ENCODE data around the gene EDC3.

Gene EDC3

GRCh38 chr15:74624020-74624602 lies 71.7 kb downstream of the EDC3 start:
- no peak for DNase-seq (ENCODE audit: low read depth)

DNA sequence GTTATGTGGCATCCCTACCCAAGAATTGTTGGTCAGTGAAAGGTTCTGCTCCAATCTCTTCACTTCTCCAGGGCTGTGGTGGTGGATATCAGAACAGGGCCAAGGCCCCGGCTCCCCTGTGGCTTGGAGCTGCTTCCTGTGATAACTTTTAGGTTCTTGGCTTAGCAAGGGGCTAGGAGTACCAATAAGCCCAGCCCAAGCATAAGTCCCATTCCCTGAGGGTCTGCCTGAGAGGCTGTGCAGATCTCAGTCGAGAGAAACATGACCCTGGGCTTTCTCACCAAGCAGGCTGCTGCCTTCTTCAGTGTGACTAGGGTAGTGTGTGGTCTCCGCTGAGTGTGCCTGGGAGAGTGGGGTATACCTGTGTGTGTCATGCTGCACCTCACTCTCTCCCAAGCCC lies 73.1 kb downstream of the EDC3 start:
- no peak for DNase-seq (ENCODE audit: low read depth)

- no peak for DNase-seq (ENCODE audit: low read depth)
Measured at GRCh38 chr15:74621936-74622335, 73.9 kb downstream of the EDC3 start.

DNA sequence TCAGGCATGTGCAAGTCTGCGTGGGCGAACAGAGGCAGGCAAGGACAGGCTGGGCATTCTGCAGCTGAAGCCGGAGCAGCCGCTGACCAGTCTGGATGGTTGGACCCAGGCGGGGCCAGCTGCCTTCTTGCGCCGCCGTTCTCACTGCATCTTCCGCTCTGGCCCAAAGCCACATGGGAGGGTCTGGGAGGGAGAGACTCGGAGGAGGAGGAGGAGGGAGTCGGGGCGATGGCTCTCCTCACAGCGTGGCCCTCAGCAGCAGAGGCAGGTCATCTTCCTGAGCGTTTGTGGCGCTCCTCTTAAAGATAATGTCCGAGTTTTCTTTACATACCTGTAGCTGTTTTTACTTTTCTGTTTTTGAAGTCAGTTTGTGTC lies 74.3 kb downstream of the EDC3 start:
- DNase-seq (ENCODE audit: low read depth) = no peak

DNA sequence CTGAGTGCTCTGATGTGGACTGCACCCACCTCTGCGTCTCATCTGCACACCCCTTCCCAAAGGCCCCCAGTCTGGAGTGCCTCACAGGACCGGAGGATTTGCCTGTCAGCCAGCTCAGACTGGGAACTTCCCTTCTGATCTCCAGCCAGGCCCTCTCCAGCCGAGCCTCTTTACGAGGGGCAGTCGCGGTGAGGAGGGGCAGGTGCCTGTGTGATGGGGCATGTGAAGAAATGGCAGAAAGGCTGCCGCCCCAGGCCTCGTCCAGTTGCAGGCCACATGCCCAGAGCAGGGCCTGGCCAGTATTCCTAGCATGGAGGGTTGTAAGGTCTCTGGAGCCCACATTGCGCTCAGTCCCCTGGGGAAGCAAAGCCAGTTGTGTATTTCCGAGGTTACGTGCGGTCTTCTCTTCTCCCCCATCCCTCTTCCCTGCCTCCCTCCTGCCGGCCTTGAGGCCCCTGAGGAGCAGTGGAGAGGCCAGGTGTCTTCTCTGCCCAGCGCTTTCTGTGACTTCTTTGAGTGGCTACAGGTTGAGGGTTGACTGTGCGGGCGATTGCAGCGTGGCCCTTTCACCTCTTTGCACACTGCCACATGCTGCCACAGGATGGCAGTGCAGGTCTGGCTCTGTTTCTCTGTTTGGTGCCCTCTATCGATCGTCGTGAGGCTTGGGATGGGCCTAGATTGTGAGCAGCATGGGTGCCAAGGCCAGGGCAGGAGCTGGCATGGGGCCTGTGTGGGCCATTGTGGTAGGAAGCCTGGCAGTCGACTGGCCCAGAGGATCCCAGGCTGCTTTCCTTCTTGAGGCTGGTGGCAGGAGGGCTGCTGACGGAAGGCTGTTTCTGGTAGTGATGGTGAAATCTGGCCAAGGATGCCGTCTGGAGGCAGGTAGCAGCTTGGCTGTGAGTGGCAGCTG lies 74.9 kb downstream of the EDC3 start:
- peak; percentile 29 for DNase-seq (ENCODE audit: low read depth)

DNA sequence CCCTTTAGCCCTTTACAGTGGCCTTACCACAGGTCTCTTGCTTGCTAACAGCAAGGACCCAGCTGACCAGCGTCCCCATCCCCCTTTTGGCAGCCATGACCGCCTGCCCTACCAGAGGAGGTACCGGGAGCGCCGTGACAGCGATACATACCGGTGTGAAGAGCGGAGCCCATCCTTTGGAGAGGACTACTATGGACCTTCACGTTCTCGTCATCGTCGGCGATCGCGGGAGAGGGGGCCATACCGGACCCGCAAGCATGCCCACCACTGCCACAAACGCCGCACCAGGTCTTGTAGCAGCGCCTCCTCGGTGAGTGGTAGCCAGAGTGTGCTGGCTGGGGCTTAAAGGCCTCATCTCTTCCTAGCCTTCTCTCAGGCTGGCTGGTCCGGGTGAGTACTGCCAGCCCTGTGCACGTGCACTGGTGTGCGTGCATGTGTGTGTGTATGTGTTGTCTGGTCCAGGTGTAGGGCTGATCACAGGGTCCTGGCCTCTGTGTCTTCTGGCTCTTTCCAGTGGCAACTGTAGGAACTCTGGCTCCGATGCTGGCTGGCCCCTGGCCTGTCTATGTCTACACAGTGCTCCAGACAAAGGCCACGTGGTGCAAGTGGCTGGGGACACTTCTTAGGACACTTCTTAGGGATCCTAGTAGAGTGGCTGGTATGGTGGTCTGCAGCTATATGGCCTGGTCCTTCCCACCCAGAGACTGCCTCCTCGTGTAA lies 75.7 kb downstream of the EDC3 start:
- DNase-seq (ENCODE audit: low read depth) = no peak

DNA sequence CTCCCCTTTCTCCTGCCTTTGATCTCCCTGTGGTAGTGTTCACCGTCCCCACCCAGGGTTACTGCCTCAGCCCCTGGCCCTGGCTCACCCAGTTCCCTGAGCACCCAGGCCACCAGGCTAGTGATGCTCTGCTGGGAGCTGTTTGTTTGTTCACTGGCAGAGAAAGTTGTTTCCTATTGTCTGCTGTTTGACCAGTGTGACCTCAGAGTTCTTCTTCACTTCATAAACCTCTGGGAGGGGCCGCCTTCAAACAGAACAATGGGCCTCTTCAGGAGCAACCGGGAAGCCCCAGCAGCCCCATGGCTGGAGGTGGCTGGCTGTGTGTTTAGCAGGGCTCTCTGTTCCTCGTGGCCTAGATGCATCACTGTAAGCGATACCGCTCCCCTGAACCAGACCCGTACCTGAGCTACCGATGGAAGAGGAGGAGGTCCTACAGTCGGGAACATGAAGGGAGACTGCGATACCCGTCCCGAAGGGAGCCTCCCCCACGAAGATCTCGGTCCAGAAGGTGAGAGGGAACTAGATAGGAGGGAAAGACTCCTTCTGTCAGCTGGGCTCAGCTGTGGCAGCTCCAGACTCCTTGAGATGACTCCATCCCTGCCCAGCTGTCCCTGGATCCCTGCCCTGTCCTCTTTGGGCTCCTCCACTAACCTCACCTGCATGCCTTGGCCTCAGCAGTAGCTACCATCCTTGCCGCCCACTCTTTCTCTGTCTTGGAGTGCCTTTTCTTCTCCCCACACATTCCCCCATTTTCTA lies 76.8 kb downstream of the EDC3 start:
- no peak for DNase-seq (ENCODE audit: low read depth)

DNA sequence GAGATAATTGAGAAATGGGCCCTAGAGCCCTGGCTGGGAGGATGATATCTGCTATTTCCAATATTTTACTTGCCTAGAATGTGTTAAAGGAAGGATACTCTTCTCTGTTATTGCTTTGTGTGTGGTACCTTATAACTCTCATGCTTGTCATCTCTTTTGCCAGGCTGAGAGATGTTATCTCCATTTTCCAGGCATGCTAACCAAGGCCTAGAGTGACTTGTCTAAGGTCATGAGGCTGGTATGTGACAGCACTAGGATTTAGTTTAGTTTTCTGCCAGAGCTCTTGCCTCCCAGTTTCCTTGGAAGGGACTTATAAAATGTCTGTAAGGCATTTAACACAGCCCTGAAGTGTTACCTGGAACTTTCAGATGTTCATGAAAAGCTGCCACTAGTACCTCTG lies 78.8 kb downstream of the EDC3 start:
- DNase-seq (ENCODE audit: low read depth) = no peak

DNA sequence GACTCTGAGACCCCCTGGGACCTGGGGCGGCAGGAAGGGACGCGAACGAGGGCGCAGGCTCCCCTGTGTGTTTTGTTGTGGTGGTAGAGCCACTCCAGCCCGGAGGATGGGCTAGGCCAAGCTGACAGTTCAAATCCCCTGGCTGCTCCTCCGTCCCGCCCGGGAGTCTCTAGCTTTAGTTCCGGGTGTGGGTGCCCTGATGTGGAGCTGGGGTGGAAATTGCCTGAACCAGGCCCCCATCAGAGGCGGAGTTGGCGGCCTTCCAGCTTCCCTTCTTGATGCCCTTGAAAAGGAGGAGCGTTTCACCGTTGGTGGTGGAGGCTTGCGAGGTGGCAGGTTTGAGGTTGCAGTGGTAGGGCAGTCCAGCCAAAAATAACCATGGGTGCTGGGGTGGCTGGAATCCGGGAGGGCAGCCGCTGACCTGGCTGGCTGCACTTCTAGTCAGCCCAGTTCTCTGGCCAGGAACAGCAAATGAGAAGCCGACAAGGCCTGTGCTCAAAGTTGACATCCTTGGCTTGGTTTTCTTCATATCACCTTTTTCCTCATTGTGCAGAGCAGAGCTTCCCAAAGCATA lies 79.4 kb downstream of the EDC3 start:
- no peak for DNase-seq (ENCODE audit: low read depth)

GRCh38 chr15:74615508-74616365 lies 80.1 kb downstream of the EDC3 start, which contains the start of gene CLK3:
CLK3 (plus strand) TSS chr15:74615836; CDS start chr15:74619197, 3,361 bp downstream.
- DNase-seq (ENCODE audit: low read depth) = peak; percentile 94

GRCh38 chr15:74614744-74615507 lies 80.9 kb downstream of the EDC3 start:
- peak; percentile 78 for DNase-seq (ENCODE audit: low read depth)

DNA sequence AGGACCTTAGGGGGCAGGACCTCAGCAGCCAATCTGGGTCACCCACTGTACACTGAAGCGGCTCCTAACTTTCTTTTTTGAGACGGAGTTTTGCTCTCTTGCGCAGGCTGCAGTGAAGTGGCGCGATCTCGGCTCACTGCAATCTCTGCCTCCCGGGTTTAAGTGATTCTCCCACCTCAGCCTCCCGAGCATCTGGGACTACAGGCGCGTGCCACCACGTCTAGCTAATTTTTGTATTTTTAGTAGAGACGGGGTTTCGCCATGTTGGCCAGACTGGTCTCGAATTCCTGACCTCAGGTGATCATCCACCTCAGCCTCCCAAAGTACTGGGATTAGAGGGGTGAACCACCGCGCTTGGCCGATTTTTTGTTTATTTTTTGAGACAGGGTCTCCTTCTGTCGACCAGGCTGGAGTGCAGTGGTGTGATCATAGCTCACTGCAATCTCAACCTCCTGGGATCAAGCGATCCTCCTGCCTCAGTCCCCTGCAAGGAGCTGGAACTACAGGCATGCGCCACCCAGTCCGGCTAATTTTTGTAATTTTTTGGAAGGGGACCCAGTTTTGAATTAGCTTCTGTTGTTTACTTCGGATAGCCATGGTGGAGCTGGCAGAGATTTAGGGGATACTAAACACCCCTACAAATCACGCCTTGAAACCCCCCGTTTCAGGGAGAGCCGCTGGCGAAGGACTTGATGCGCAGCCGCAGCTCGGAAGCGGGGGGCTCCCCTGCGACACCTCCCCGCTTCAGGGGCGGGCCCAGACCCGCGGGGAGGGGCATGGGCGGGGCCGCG lies 81.7 kb downstream of the EDC3 start:
- DNase-seq (ENCODE audit: low read depth) = no peak

GRCh38 chr15:74613089-74613952 lies 82.5 kb downstream of the EDC3 start:
- DNase-seq (ENCODE audit: low read depth) = no peak

GRCh38 chr15:74612677-74613076 lies 83.1 kb downstream of the EDC3 start:
- DNase-seq (ENCODE audit: low read depth) = no peak

GRCh38 chr15:74611834-74612233 lies 84.0 kb downstream of the EDC3 start:
- DNase-seq (ENCODE audit: low read depth) = no peak

GRCh38 chr15:74611341-74611740 lies 84.5 kb downstream of the EDC3 start:
- no peak for DNase-seq (ENCODE audit: low read depth)

DNA sequence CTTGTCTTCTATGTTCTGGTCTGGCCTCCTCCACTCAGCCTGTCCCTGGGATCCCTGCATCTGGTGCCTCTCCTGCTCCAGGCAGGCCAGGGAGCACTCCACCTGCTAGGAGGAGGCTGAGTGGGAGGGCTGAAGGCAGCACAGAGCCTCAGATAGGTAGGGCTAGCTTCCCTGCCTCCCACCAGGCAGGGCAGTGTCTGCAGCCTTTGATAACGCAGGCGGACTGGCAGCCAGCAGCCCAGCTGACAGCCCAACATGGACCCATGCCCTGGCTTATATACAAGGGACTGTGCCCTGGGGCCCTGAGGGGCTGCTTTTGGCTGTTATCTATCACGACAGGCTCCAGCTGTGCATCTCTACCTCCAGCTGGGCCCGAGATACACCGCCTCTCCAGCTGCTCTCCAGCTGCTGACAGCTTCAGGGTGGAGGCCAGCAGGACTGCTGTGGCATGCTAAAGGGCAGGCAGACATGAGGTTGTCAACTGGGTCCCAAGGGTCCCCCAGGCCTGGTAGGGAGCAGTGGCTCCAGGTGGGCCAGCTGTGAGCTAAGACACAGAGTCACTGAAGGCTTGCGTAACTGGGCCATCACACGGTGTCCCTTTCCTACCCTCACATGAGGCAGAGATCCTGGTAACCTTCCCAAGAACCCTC lies 85.4 kb downstream of the EDC3 start:
- no peak for DNase-seq (ENCODE audit: low read depth)

GRCh38 chr15:74609938-74610301 lies 85.9 kb downstream of the EDC3 start:
- no peak for DNase-seq (ENCODE audit: low read depth)
